ENCODE results near the gene RPRD1B.

Gene RPRD1B

DNA sequence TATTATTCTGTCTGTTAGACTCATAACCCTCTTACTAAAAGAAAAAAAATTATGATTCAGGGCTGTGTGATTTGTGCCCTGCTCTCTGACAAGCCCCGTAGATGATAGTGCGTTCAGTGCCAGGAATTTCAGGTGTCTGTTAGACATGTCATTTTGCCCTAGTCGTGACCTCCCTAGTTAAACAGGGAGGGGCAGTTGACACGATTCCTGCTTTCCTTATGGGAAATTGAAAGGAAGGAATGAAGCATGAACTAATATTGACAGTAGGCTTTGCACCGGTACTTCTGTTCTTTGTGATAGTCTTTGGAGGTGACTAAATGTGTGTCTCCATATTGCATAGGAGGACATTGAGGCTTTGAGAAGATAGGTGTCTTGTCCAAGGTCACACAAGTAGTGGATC, 26.3 kb downstream of the RPRD1B start:
- H3K4me3 ChIP-seq (ENCODE audit: control insufficient read depth, low read depth, low read length), result no peak overlapping the region
- no peak for DNase-seq (ENCODE audit: low read depth)
- TF ChIP-seq CTCF (IDR thresholded peaks at IDR 0.05; ENCODE audit: control insufficient read depth, insufficient read depth, low read depth, low read length, missing control alignments), result no peak

DNA sequence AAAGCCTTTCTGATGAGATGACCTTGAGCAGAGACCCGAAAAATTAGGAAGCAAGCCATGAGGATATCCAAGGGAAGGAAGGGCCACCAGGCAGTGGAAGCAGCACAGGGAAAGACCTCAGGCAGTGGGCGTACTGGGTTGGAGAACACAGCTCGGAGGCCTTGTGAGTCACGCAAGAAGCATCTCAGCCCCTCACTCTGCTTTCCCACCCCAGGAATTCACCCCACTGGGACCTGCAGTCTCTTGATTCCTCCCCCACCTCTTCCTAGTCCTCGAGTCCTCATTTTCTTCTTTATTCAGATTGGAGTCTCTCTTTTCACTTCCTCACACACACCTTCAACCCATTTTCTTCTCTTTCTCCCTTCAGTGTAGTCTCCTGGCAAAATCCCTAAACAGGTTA, 27.0 kb downstream of the RPRD1B start:
- no peak for DNase-seq (ENCODE audit: low read depth)
- TF ChIP-seq CTCF (IDR thresholded peaks at IDR 0.05; ENCODE audit: control insufficient read depth, insufficient read depth, low read depth, low read length, missing control alignments), result no peak

GRCh38 chr20:38061109-38061508, 27.6 kb downstream of the RPRD1B start:
- DNase-seq (ENCODE audit: low read depth), result no peak
- H3K4me3 ChIP-seq (ENCODE audit: control insufficient read depth, low read depth, low read length), result no peak overlapping the region
- no peak for TF ChIP-seq CTCF (IDR thresholded peaks at IDR 0.05; ENCODE audit: control insufficient read depth, insufficient read depth, low read depth, low read length, missing control alignments)

More for the DNA sequence above, 27.0 kb downstream of the RPRD1B start:
- H3K4me3 ChIP-seq (ENCODE audit: control insufficient read depth, low read depth, low read length), result no peak overlapping the region

DNA sequence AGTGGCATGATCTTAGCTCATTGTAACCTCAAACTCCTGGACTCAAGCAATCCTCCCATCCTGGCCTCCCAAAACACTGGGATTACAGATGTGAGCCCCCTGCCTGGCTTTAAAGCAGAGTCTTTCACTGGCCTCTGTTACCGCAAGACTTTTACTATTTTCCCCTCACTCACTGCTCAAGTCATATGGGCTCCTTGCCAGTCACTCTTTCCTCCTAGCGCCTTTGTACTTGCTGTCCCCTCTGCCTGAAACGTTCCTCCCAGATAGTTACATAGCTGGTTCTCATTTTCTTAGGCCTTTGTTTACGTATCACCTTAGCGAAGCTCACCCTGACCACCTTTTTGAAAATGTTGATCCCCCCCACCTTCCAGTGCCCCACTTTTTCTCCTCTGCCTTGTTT, 29.3 kb downstream of the RPRD1B start:
- no peak for DNase-seq (ENCODE audit: low read depth)
- TF ChIP-seq CTCF (IDR thresholded peaks at IDR 0.05; ENCODE audit: control insufficient read depth, insufficient read depth, low read depth, low read length, missing control alignments), result no peak
- H3K4me3 ChIP-seq (ENCODE audit: control insufficient read depth, low read depth, low read length), result no peak overlapping the region

GRCh38 chr20:38063911-38064530, 30.5 kb downstream of the RPRD1B start:
- H3K4me3 ChIP-seq (ENCODE audit: control insufficient read depth, low read depth, low read length), result no peak overlapping the region
- DNase-seq (ENCODE audit: low read depth), result no peak
- TF ChIP-seq CTCF (IDR thresholded peaks at IDR 0.05; ENCODE audit: control insufficient read depth, insufficient read depth, low read depth, low read length, missing control alignments), result no peak

- TF ChIP-seq CTCF (IDR thresholded peaks at IDR 0.05; ENCODE audit: control insufficient read depth, insufficient read depth, low read depth, low read length, missing control alignments), result no peak
- DNase-seq (ENCODE audit: low read depth), result no peak
- no peak overlapping the region for H3K4me3 ChIP-seq (ENCODE audit: control insufficient read depth, low read depth, low read length)
Measured at GRCh38 chr20:38065764-38066375, 32.3 kb downstream of the RPRD1B start.

Measured in AG09309 (cell line).